ENCODE measurements around the gene RAI1.
A peak's percentile ranks its signal among the peaks of the same experiment; 100 is the strongest.

RAI1 gene

GRCh38 chr17:17774009-17774881 lies 93.0 kb downstream of the RAI1 start:
- no peak for TF ChIP-seq POLR2A (IDR thresholded peaks at IDR 0.05; ENCODE audit: low read depth, low read length)
- no peak for FAIRE-seq
- DNase-seq (ENCODE audit: insufficient read length, low spot score), result no peak

- FAIRE-seq, result no peak
- TF ChIP-seq POLR2A (IDR thresholded peaks at IDR 0.05; ENCODE audit: low read depth, low read length), result no peak
- DNase-seq (ENCODE audit: insufficient read length, low spot score), result no peak
Measured at GRCh38 chr17:17776889-17777288, 95.6 kb downstream of the RAI1 start.

GRCh38 chr17:17778308-17779014 lies 97.2 kb downstream of the RAI1 start:
- no peak for TF ChIP-seq POLR2A (IDR thresholded peaks at IDR 0.05; ENCODE audit: low read depth, low read length)
- FAIRE-seq, result no peak
- DNase-seq (ENCODE audit: insufficient read length, low spot score), result no peak

GRCh38 chr17:17779015-17779611 lies 97.9 kb downstream of the RAI1 start:
- TF ChIP-seq POLR2A (IDR thresholded peaks at IDR 0.05; ENCODE audit: low read depth, low read length), result no peak
- DNase-seq (ENCODE audit: insufficient read length, low spot score) (no peak), FAIRE-seq (no peak)

GRCh38 chr17:17780922-17781590 lies 99.8 kb downstream of the RAI1 start:
- DNase-seq (ENCODE audit: insufficient read length, low spot score), result peak; percentile 88
- FAIRE-seq, result no peak
- 0 out of 2 replicates have a peak, but pooled peaks have one; percentile 15 for TF ChIP-seq POLR2A (IDR thresholded peaks at IDR 0.05; ENCODE audit: low read depth, low read length)

GRCh38 chr17:17781591-17782496 lies 100.6 kb downstream of the RAI1 start:
- peak; percentile 89 for DNase-seq (ENCODE audit: insufficient read length, low spot score)
- no peak for FAIRE-seq

GRCh38 chr17:17782523-17783115 lies 101.4 kb downstream of the RAI1 start:
- TF ChIP-seq POLR2A (IDR thresholded peaks at IDR 0.05; ENCODE audit: low read depth, low read length), result no peak
- DNase-seq (ENCODE audit: insufficient read length, low spot score) (no peak), FAIRE-seq (no peak)

More at GRCh38 chr17:17781591-17782496, 100.6 kb downstream of the RAI1 start:
- TF ChIP-seq POLR2A (IDR thresholded peaks at IDR 0.05; ENCODE audit: low read depth, low read length), result no peak

- DNase-seq (ENCODE audit: insufficient read length, low spot score) (no peak), FAIRE-seq (no peak)
- TF ChIP-seq POLR2A (IDR thresholded peaks at IDR 0.05; ENCODE audit: low read depth, low read length), result no peak
Measured at GRCh38 chr17:17783116-17783824, 102.0 kb downstream of the RAI1 start.

- no peak for FAIRE-seq
- DNase-seq (ENCODE audit: insufficient read length, low spot score), result no peak
- TF ChIP-seq POLR2A (IDR thresholded peaks at IDR 0.05; ENCODE audit: low read depth, low read length), result no peak
Measured at GRCh38 chr17:17783825-17784656, 102.8 kb downstream of the RAI1 start.

- DNase-seq (ENCODE audit: insufficient read length, low spot score), result no peak
- no peak for FAIRE-seq
- no peak for TF ChIP-seq POLR2A (IDR thresholded peaks at IDR 0.05; ENCODE audit: low read depth, low read length)
Measured at GRCh38 chr17:17784657-17785267, 103.5 kb downstream of the RAI1 start.

- FAIRE-seq (no peak), DNase-seq (ENCODE audit: insufficient read length, low spot score) (no peak)
- TF ChIP-seq POLR2A (IDR thresholded peaks at IDR 0.05; ENCODE audit: low read depth, low read length), result no peak
Measured at GRCh38 chr17:17785407-17785806, 104.1 kb downstream of the RAI1 start.
